ENCODE results near the gene BZW1. TPM values are rescaled to one million over a fixed set of nuclear protein-coding genes. Genes with fewer than 3 reads are reported as not detected.
"Not testable (repeated sequence)": the region's sequence is repeated elsewhere in the genome, so short reads cannot be mapped to it uniquely, and the experiment has no call there.

The BZW1 gene
- polyA plus RNA-seq, 5 donors, result 186 to 266 (median 222) TPM

GRCh38 chr2:200787351-200788120, 24.2 kb upstream of the BZW1 start:
- no peak for DNase-seq

- no peak for DNase-seq
These were observed 23.5 kb upstream of the BZW1 start for GRCh38 chr2:200788121-200788718.

GRCh38 chr2:200790185-200790584, 21.5 kb upstream of the BZW1 start:
- DNase-seq, result no peak

- DNase-seq, result no peak
These were observed 19.8 kb upstream of the BZW1 start for GRCh38 chr2:200791905-200792304.

- no peak for DNase-seq
These were observed 17.6 kb upstream of the BZW1 start for GRCh38 chr2:200794143-200794542.

GRCh38 chr2:200795028-200795440, 16.7 kb upstream of the BZW1 start:
- DNase-seq, result no peak

GRCh38 chr2:200796561-200796960, 15.1 kb upstream of the BZW1 start:
- no peak for DNase-seq

GRCh38 chr2:200797242-200797770, 14.4 kb upstream of the BZW1 start:
- peak in 1 of 2 donors; percentile 23 for DNase-seq

- DNase-seq, result no peak
These were observed 13.2 kb upstream of the BZW1 start for GRCh38 chr2:200798514-200798913.

GRCh38 chr2:200800458-200800857, 11.3 kb upstream of the BZW1 start:
- DNase-seq, result no peak

GRCh38 chr2:200801431-200801830, 10.3 kb upstream of the BZW1 start:
- DNase-seq, result not testable (repeated sequence)

- peak in 1 of 2 donors; percentile 11 for DNase-seq
These were observed 2.0 kb upstream of the BZW1 start for GRCh38 chr2:200809506-200810251.

- peak; percentile 60 to 72 for DNase-seq
These were observed 1.3 kb upstream of the BZW1 start for GRCh38 chr2:200810252-200810997.

GRCh38 chr2:200810998-200811332, 745 bp upstream of the BZW1 start:
- no peak for DNase-seq

- peak; percentile 64 to 68 for DNase-seq
These were observed 662 bp downstream of the BZW1 start for GRCh38 chr2:200812122-200813022.

GRCh38 chr2:200814276-200814815, 2.6 kb downstream of the BZW1 start:
- no peak for DNase-seq

- DNase-seq, result no peak
These were observed 3.2 kb downstream of the BZW1 start for GRCh38 chr2:200814917-200815316.

GRCh38 chr2:200818732-200819131, 7.0 kb downstream of the BZW1 start:
- not testable (repeated sequence) for DNase-seq

GRCh38 chr2:200820573-200821234, 9.0 kb downstream of the BZW1 start:
- DNase-seq, result no peak

GRCh38 chr2:200821686-200822245, 10.1 kb downstream of the BZW1 start:
- DNase-seq, result no peak

Data from right lung (tissue), 5 donors.